OCI-M1 (cell line): ENCODE data around the gene KCNK16.

Experiments
- DNase-seq: peaks from one replicate; lab custom pipeline; 2025; lab: John Stamatoyannopoulos, UW

Gene KCNK16

DNA sequence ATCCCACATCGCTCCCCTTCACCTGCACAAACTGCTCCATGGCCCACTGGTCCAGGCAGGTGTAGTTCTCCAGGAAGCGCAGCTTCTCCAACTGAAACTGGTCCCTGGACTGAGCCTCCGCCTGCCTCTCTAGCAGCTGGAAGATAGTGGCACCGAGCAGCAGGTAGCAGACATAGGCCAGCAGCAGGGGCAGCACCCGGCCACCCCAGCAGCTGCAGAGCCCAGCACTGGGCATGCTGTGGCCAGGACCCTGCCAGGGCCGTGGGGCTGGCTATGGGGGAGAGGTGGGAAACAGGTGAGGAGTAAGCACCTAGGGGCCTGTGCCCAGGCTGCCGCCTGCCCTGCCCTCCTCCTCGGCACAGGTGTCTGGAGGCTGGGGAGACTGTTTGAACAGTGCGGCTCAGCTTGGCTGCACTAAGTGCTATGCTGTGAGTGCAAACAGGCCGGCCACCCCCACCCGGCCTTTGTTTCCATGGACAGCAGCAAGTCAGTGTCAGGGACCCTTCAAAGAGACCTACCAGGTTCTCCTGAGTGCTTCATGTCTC, at the start of gene KCNK16:
KCNK16 (minus strand) TSS at position 397 of the 545 bp plus-strand sequence; CDS start at position 235, 162 bp downstream.
- DNase-seq, result no peak

DNA sequence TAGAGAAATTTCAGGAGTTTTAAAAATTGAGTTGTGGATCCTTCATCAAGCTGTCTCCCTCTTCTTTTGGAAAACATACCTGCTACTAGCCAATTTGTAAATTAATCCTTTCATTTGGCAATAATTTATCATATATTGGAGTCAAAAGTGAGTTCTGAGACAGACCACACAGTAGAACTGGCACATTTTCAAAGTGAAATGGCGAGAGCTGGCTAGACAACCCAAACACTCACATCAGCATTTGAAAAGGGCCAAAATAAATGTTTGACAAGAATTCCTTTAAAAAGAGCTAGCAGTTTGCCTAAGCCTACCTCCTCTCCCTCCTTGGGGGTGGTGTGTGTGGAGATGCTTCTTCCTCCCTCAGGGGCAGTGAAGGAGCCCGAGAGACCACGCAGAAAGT, 47.9 kb upstream of the KCNK16 start:
- DNase-seq, result no peak

DNA sequence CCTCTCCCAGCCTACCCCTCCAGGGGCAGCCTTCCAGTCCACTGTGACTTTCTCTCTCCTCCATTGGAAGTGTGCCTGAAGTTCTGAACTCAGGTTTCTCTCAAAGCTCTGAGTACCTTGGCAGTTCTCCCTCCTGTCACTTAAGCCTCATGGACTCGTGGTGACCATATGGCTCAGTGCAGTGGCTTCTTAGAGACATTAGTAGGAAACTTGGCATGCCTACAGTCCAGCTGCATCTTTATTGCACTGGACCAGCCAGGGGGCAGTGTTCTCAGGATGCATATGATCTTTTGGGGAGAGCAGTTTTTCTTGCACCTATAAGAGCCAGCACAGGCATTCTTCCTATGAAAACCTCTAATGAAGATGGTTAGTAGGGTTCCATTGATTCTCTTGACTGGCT, 47.5 kb upstream of the KCNK16 start:
- DNase-seq, result no peak

DNA sequence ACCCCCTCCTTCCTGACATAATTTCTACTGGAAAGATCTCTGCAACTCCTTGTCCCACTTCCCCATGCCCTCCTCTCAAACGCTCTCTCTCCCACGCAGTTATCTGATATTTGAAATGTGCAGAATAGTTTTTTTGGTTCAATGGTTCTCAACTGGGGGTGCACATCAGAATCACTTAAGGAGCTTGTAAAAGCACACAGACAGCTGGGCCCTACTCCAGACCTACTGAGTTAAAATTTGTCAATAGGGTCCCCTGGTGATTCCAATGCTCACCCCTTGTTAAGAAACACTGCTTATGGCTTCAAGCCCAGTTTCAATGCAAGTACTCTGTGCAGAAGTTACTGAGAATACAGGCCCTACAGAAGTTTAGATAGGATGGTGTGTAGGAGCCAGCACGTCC, 45.2 kb upstream of the KCNK16 start:
- peak; percentile 6 for DNase-seq

DNA sequence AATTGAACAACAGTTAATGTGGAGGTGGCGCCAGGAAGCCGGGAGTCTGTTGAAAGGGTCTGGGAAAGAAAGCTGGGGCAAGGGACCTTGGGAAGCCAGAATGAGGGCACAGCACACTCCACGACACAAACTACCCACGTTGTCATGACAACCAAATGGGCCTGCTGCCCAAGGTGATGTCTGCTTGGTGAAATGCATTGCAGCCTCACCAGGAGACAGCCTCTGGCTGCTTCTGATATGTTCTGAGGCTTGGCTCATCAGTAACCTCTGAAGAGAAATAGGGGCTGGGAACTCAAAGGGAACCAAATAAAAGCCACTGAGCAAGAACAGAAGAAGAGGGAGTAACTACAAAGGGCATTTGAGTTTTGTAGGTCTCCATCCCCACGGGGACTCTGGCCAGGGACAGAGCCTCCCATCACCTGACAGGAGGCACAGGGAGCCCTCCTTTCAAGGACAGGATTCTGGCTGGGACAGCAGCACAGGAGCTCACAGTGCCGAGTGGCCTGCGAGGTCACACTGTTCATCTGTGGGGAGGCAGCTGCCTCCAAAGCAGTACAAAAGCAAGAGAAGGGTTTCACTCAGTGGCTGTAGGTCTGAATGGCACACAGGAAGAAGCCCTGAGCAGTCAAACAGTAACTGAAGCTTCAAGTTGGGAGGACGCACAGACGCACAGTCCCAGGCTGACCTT, 44.6 kb upstream of the KCNK16 start:
- no peak for DNase-seq

DNA sequence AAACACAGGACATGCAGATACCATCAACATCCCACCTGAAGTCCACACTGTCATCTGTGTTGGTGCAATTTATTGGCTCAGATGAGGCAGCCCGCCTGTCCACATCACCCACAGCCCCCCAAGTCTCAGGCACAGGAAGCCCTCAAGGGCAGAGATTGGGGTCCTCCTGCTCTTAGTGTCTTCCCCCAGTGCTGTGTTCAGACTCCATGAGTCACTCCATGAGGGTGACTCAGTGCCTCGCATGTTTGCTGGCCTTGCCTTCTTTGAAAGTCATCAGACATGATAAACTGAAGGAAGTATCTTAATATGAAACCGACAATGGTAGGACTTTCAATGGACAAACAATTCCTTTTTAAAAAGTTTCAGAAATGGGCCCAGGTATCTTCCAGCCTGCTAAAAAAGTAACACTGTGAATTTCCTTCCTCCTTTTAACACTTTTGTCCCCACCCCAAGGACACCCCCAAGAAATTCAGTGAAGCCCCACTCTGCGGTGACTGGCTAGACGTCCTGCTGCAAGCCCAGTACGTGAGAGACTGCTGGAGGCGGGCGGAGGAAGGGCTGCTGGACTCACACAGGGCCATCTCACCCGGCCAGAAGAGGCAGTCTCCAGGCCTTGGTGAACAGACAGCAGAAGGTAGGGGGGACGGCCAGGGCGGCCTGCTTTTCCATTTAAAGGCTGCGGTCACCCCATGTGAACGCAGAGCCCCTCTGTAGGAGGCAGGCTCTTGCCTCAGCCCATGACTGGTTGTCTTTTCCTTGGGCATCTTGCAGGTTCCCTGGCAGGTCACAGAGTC, 43.0 kb upstream of the KCNK16 start:
- no peak for DNase-seq

DNA sequence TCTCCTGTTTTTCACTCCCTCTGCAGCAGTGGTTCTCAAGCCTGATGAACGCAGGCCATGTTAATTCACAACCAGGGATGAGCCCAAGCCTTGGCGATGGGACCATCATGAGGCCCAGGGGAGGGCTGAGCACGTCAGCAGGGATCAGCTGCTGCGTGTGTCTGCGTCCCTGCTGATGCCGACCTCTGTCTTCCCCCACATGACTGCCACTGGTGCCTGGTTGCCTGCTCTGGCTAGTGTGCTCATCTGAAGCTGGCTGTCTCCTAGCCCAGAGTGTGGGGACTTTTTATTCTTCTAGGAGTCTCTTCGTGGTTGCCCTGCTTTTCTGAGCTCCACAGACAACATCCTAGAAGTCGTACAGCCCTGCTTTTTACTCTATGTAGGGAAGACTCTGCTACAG, 40.8 kb upstream of the KCNK16 start:
- no peak for DNase-seq

DNA sequence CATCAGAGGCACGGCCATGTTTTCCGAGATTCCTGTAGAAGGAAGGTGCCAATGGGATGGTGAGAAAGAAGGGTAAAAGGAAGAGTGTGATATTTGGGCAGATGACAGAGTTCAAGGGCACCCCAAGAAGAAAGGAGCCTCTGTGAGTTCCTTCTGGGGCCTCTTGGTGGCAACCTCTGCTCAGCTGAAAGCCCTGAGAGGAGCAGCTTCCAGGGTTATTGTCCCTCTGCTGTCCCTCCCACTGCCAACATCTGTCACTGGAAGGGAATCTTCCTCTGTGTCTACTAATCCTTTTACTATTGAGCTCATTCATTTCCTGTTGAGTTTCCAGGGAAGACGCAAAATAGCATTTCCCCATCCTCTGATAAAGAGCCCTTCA, 40.0 kb upstream of the KCNK16 start:
- DNase-seq, result no peak

DNA sequence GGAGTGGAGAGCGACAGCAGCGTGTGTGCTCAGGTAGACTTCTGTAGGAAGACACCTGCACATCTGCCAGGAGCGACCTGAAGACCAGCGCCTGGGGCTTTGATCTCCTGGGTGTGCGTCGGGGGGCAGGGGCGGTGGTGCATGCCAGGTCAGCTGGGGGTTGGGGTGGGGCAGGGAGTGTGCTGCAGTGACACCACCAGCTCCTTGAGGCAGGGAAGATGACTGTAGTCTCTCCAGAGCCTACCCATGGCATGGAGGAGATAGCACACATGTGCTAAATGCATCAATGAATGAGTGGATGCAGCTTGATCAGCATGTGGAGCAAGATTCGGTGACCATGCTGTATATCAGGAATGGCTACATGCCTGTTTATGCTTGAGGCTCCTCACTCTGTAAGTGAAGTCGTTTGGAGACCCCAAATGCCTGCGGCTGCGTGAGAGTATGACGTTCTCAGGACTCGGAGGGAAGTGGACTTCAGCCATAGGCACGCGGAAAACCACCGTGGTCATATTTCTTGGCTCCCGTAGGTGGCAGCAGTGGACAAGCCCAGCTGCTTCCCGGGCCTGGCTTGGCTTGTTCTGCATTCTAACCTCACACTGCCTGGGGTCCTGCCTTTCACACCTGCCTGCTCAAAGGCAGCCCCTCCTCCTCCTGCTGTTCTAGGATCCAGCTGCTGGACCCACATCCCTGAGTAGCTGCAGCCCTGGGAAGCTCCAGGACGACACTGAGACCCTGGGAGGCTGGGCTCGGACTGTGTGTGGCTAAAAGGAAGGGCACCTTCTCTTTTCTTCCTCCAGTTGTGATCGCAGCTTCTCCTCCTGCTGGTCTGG, 39.4 kb upstream of the KCNK16 start:
- peak; percentile 85 for DNase-seq

DNA sequence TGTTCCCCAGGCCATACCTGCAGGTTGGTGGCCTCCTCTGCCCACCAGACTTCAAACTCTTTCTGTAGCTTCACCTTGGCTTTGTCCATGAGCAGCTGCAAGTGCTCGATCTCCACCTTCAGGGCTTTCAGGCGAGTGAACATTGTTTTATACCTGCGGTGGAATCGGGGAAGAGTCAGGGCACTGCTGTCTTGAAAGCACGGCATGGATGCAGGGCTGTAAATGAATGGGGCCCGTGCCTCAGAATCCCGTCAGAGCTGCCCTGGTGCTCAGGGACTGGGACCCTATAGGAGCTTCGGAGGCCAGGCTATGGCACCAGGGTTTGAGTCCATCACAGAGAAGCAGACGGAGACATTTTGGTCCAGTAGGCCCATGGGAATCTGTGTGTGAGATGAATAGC, 37.9 kb upstream of the KCNK16 start:
- DNase-seq, result no peak

DNA sequence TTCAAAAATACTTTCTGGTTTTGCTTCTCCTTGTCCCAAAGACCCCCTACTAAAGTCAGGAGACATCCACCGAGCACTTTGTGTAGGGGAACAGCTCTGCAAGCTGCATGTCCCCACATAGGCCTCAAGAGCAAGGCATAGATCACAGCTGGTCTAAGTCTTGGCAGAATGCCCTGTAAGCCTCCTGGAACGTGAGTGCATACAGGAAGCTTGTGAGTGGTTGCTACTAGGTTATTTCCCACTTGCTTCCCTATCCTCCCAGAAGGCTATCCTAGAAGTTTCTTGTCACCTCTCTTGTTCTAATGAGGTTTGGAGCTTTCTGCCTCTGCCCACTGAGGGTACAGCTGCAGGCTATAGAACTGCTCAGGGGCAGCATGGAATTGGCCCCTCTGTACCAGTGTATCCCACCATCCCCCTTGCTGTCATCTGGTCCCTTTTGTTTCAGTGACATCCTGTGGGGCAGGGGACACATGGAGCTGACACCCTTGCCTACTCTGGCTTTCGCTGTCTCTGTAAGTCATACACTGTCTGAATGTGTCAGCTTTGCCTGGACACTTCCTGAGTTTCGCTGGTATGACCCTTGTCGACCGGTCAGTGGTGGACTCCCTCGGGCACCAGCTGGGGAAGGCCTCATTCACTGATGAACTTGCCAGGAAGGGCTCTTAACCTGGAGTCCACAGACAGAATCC, 35.6 kb upstream of the KCNK16 start:
- peak; percentile 17 for DNase-seq

DNA sequence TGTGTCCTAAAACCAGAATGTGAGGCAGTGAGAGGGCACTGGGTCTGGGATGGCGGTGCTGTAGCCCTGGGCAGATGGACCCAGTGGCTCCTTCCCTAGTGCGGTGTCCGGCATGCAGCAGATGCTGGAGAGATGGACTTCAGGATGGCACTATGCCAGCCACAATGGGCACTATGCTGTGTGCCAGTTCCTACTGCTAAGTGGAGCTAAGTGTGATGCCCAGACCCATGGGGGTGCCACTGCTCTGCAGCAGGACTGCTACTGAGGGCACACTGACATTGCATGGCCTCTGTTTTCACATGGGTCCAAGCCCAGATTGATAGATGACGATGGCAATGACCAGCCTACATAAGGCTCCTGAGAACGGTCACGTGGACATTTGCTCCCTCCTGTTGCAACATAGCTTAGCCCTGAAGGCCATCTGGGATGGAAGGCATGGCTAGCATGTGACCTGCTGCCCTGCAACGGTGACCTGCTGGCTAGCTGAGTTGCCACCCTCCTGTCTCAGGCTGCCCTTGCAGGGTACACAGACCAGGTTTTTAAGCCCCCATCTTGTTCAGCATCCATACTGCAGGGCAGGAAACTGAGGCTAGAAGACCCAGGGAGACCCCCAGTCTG, 31.3 kb upstream of the KCNK16 start:
- no peak for DNase-seq

DNA sequence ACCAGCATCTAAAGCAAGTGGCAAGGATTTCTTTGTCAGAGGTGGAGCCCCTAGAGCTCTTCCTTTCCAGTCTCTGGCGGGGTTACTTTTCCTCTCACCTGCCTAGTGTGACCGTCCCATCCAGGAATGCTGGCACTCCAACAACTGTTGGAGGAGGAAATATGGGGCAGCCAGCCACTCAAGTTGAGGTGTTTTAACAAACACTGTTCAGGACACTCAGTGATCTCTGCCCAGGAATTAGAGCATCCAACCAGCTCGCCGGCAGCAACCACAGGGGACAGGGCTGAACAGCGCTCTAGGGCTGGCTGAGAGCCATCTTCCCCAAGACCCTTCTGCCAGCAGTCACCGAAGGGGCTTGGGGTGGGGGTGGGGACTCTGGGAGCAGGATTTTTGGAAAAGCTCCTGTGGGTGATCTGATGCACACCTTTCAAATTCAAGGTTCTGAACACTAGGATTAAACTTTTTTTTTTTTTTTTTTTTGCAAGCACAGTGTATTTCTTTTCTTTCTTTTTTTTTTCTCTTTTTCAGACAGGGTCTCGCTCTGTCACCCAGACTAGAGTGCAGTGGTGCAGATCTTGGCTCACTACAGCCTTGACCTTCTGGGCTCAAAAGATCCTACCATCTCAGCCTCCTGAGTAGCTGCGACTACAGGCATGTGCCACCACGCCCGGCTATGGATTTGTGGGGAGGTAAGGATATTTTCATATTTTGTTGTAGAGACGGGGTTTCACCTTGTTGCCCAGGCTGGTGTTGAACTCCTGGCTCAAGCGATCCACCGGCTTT, 28.4 kb upstream of the KCNK16 start:
- no peak for DNase-seq

DNA sequence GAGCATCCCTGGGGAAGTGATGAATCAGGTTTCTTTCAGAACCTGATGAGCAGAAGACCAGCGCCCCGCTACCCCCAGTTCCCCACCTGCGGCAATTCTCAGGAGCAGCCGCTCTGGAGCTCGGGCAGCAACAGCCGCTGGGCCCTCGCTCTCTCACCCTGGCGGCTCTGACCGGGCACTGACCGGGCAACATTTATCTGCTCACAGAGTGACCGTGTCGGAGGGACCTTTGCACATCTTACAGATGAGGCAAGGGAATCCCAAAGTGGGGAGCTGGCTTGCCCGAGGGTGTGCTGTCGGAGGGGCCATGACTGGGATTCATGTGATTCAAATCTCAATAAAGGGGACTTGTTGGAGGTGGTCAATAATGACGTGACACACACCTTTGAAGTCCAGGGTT, 26.2 kb upstream of the KCNK16 start:
- no peak for DNase-seq

DNA sequence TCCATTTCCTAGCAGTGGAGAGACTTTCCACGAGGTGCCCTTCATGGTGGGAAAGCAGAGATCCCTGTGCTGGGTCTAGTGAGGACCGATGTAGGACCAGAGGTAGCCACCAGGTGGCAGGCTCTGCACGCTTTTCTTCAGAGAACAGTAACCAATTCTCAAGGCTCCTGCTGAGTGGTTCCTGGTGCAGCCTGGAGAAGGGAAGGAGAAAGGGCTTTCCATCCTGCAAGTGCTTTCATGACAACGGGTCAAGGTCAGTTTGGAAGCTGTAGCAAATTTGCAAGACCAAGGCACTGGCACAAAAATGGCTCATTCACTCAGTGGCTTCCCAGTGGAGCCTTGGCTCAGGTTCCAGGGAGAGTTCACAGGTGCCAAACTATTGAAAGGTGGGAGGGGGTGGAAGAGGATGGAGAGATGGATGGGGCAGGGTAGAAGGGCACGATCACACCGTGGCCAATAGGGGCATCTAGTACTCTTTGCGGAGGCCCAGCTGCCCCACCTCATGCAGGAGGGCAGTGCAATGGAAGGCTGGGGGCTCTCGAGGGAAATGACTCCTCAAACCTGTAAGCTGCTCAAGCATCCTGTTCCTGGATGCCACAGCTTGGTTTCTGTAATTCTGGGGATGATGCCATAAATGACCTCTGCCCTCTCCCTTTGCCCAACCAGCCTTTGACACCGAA, 25.5 kb upstream of the KCNK16 start:
- peak; percentile 82 for DNase-seq

DNA sequence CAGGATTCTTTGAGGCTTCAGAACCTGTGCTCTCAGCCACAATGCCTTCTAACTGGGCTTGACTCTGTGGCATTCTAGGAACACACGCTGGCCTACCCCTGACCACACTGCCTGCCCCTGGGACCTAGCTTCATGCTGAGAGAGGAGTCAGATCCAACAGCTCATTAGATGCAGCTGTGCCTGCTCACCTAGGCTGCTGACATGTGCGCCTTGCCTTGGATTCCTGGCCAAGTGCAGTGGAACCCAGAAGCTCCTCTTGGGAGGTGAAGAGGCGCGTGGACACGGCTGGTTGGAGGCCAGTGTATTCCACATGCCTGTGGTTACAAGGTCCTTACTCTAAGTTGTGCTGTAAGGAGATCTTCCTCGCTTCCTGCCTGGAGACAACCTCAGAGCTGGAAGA, 24.7 kb upstream of the KCNK16 start:
- DNase-seq, result no peak

DNA sequence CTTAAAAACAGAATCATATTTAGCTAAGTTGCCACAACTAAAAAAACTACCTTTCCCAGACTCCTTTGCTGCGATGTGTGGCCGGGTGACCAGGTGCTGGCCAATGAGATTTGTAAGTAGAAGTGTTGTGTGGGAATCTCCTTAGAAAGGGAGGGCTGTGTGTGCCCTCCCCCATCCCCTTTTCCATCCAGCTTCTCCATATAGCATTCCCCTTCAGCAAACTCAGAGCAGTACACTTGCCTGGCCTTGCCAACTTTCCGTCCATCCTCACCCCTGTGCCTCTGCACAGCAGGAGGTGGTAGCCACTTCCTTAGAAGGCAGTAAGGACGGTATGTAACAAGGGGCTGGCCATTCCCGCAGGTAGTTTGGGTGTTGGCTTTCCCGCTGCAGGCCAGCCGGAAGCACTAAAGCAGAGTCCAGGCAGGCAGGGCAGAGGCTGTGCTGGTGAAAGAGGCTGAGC, 22.3 kb upstream of the KCNK16 start:
- DNase-seq, result no peak

DNA sequence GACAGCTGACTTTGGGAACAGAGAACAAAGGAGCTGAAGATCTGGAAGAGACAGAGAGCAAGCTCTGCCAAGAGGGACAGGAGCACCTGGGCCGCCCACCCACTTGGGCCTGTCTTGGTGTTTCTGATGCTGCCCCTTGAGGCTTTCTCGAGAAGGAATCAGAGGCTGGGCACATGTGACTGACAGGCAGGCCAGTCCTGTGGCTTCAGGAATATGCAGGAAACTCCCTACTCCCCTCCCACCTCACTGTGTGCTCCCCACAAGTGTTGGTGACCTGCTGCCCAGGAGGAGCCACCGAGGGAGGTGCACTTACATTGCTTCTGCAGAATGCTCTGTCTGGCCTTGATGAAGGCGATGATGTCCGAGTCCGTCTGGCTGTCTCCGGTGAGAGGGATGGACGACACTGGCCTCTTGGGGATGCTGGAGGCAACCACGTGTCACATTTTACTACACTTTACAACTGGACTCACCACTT, 20.9 kb upstream of the KCNK16 start:
- DNase-seq, result no peak

DNA sequence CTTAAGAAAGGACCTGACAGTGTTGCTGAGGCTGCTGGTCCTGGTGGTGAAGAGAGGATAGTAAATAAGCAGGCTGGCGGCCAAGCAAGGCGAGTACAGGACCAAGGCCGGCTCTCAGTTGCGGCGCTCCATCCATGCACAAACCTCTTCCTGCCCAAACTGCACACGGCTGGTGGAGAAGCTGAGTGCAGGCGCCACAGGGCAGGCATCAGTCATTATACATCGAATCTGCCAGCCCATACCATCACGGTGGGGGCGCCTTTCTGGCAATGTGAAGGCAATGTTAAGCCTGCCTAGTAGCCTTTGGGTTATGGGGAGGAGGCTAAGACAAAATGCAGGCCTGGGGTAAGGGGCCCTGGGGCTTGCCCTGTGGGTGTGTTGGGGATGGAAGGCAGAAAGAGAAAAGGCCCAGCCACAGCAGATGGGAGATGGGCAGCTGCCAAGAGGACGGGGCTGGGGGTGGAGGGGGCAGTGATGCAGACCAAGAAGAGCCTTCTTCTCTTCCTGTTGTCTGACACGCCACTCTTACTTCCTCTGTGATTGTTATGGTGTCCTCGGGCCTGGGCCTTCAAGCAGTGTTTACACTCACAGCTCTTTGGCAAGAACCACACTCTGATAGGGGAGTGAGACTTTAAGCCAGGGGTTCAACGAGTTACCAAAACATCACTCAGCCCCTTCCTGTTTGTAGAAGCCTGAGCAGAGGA, 20.3 kb upstream of the KCNK16 start:
- DNase-seq, result no peak
